Chondrocyte (in vitro differentiated cells): Measurements from ENCODE around the gene ZNF3. TPM values are rescaled to one million over a fixed set of nuclear protein-coding genes. Genes with fewer than 3 reads are reported as not detected.

Experiments
- DNase-seq: peaks from one replicate; pipeline ENCODE4 v3.0.0; 2021; ENCODE audit warnings: mixed read lengths, low spot score
- H3K27ac Mint-ChIP-seq: one replicate; pipeline ENCODE4 v1.8.0; 2021; ENCODE audit warnings: mild to moderate bottlenecking, moderate library complexity, mixed read lengths; ENCODE audit not compliant: unreplicated experiment
- H3K27me3 Mint-ChIP-seq: 2 replicates; pipeline ENCODE4 v1.8.0; 2021; ENCODE audit warnings: low read depth, mixed read lengths
- H3K36me3 Mint-ChIP-seq: 2 replicates; pipeline ENCODE4 v1.8.0; 2021; ENCODE audit warnings: low read depth, mixed read lengths
- H3K4me1 Mint-ChIP-seq: 2 replicates; pipeline ENCODE4 v1.8.0; 2021; ENCODE audit warnings: low read depth, mild to moderate bottlenecking, mixed read lengths
- H3K4me3 Mint-ChIP-seq: one replicate; pipeline ENCODE4 v1.8.0; 2021; ENCODE audit warnings: mild to moderate bottlenecking, moderate library complexity, mixed read lengths; ENCODE audit not compliant: unreplicated experiment
- H3K9me3 Mint-ChIP-seq: 2 replicates; pipeline ENCODE4 v1.8.0; 2021; ENCODE audit warnings: low read depth, mixed read lengths
- total RNA-seq: library from RNA; stranded (reverse); gene quantifications from 3 replicates; pipeline ENCODE4 v1.2.1, GENCODE V29; 2021
- TF ChIP-seq, protein P1 (sequence below): fragments of 200-600 bp; sonication (generic); IDR thresholded peaks from 2 replicates; pipeline ENCODE4 v1.5.0; 2021; ENCODE audit warnings: antibody characterized with exemption, mild to moderate bottlenecking, moderate library complexity

The ZNF3 gene
- total RNA-seq, 1 donor from 2014 or later, result 22.1 TPM

DNA sequence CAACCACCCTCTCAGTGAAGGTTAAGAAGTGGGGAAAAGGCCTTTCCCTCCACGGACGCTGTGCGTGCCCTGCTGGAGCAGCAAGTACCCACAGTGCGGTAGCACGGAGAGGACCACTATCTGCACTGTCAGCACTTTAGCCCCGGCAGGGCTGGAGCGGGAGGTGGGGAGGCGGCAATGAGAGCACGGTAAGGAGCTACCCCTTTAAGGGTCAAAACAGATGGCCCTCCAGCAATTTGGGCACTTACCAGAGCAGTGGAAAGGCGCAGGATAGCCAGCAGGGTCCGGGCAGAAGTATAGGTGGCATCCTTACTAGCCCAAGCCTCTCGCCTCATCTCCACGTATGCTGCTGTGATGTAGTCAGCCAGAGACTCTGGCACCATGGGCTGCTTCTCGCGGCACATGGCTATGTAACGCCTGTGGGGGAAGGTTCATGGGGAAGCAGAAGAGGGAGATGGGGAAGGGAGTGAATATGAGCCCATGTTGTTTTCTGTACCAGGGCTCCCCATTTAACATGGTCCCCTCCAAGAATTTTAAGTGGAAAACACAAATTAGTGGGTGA lies 12.5 kb upstream of the ZNF3 start:
- Mint-ChIP-seq H3K27me3 (no peaks in the 10 kb centered on the region), H3K36me3 (peaks cover 56% of the 10 kb centered on the region), H3K27ac (no peak overlapping the region), H3K4me3 (no peak overlapping the region), H3K9me3 (no peaks in the 10 kb centered on the region), H3K4me1 (peaks cover 19% of the 10 kb centered on the region)
- no peak for DNase-seq
- TF ChIP-seq, protein P1, sequence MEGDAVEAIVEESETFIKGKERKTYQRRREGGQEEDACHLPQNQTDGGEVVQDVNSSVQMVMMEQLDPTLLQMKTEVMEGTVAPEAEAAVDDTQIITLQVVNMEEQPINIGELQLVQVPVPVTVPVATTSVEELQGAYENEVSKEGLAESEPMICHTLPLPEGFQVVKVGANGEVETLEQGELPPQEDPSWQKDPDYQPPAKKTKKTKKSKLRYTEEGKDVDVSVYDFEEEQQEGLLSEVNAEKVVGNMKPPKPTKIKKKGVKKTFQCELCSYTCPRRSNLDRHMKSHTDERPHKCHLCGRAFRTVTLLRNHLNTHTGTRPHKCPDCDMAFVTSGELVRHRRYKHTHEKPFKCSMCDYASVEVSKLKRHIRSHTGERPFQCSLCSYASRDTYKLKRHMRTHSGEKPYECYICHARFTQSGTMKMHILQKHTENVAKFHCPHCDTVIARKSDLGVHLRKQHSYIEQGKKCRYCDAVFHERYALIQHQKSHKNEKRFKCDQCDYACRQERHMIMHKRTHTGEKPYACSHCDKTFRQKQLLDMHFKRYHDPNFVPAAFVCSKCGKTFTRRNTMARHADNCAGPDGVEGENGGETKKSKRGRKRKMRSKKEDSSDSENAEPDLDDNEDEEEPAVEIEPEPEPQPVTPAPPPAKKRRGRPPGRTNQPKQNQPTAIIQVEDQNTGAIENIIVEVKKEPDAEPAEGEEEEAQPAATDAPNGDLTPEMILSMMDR, result no peak

DNA sequence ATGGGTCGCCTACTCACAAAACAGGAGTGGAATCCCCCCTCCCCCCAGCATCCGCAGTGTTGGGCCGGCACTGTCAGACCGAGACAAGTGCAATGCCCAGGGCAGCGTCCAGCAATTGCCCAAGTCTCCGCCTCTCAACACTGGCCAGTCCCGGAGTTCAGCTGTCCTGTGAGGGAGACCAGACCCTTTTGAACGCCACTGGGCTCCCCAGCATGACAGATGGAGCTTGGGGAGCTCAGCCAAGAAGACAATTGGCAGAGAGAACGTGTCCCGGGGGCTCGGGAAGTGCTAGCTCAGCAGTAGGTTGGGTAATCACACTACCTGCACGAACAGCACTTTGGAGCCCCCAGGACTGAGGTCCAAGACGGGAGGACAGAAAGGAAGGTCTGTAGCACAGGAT lies 12.0 kb upstream of the ZNF3 start:
- DNase-seq, result no peak
- Mint-ChIP-seq H3K4me3 (no peak overlapping the region), H3K9me3 (no peaks in the 10 kb centered on the region), H3K4me1 (peaks cover 15% of the 10 kb centered on the region), H3K27me3 (no peaks in the 10 kb centered on the region), H3K27ac (no peak overlapping the region), H3K36me3 (peaks cover 51% of the 10 kb centered on the region)
- TF ChIP-seq, protein P1, result no peak

DNA sequence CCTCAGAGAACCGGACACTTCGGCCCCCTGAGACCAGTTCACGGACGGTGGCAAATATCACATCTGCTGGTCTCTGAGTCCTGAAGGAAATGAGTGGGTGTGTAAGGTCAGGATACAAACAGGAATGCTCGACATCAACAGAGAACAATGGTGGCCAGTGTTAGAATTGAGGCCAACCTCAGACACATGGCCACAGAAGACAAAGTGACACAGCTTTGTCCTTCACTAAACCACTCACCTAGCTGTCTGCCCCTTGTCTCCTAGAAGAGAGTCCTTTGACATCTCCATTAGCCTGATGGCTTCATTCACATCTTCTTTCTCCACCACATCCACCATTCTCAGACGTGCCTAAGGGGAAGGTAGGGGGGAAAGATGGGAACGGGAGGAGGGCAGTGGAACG lies 11.5 kb upstream of the ZNF3 start:
- H3K36me3 Mint-ChIP-seq, result peaks cover 48% of the 10 kb centered on the region
- no peak overlapping the region for H3K4me3 Mint-ChIP-seq
- TF ChIP-seq, protein P1, result no peak
- H3K9me3 Mint-ChIP-seq, result no peaks in the 10 kb centered on the region
- H3K4me1 Mint-ChIP-seq, result peaks cover 17% of the 10 kb centered on the region
- DNase-seq, result no peak
- no peaks in the 10 kb centered on the region for H3K27me3 Mint-ChIP-seq
- H3K27ac Mint-ChIP-seq, result no peak overlapping the region

DNA sequence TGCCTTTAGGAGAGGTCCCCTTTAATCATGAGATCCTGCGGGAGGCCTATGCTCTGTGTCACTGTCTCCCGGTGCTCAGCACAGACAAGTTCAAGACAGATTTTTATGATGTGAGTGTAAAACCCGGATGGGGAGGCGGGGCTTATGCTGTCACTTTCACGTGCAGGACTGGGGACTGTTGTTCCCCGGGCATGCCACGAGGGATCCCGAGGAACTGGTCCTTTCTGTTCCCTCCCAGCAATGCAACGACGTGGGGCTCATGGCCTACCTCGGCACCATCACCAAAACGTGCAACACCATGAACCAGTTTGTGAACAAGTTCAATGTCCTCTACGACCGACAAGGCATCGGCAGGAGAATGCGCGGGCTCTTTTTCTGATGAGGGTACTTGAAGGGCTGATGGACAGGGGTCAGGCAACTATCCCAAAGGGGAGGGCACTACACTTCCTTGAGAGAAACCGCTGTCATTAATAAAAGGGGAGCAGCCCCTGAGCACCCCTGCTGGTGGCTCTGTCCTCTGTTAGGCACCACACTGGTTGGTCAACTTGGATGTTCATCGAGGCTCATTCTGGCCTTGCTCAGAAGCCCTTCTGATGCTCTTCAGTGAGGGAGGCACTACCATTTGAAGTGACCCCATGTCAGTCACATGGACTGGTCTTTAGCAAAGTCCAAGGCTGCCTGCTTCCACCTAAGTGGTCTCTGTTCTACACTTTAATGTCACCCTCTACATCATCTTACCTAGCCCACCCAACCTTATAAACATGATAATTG lies 10.1 kb upstream of the ZNF3 start:
- Mint-ChIP-seq H3K4me1 (peaks cover 31% of the 10 kb centered on the region), H3K4me3 (no peak overlapping the region)

More for the DNA sequence above, 10.1 kb upstream of the ZNF3 start:
- no peaks in the 10 kb centered on the region for H3K27me3 Mint-ChIP-seq
- H3K9me3 Mint-ChIP-seq, result no peaks in the 10 kb centered on the region
- H3K36me3 Mint-ChIP-seq, result peaks cover 38% of the 10 kb centered on the region
- DNase-seq, result no peak
- TF ChIP-seq, protein P1, result peak; percentile 15
- H3K27ac Mint-ChIP-seq, result peak overlapping the region; percentile 61
